Measurements from ENCODE around the gene CLASP2.
A peak's percentile ranks its signal among the peaks of the same experiment; 100 is the strongest.
"Not testable (repeated sequence)": the region's sequence is repeated elsewhere in the genome, so short reads cannot be mapped to it uniquely, and the experiment has no call there.

The CLASP2 gene

DNA sequence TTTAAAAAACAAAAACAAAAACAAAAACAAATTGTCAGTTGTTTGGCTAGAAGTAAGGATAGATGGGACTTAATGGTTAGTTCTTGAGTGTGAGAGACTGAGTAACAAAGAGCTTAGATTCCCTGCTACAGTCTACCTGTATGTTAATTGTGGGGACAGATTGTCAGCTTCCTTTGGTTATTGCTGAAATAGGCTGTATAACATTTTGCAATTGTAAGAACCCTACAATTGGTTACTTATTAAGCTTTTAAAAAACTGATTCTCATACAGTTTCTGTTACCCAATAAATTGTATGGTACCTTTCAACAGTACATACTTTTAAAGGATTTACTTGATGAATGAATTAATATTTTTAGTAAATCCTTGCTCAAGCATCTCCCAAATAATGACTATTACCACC is 35.3 kb downstream of the CLASP2 start:
- no peak for DNase-seq

DNA sequence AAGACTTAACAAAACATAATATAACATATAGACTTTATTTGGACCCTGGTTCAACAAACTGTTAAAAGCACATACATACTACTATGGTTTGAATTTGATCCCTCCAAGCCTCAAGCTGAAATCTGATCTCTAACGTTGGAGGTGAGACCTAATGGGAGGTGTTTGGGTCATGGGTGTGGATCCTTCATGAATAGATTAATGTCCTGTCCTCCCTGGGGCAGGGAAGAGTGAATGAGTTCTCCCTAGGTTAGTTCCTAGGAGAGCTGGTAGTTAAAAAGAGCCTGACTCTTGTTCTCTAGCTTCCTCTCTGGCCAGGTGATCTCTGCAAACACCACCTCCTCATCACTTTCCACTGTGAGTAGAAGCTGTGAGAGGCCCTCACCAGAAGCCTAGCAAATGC is 36.4 kb downstream of the CLASP2 start:
- peak; percentile 71 for DNase-seq

DNA sequence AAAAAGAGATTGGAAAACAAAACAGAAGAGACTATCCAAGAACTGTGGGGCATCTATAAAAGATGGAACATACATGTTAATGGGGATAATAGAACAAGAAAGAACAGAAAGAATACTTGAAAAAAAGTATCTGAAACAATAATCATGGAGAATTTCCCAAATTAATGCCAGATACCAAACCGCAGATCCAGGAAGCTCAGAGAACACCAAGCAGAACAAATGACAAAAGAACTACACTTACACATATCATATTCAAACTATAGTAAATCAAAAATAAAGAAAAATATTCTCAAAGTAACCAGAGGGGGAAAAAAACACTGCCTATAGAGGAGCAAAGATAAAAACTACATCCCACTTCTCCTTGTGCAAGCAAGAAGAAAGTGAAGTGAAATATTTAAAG is 40.0 kb downstream of the CLASP2 start:
- DNase-seq: no peak

GRCh38 chr3:33673436-33673835 is 44.6 kb downstream of the CLASP2 start:
- not testable (repeated sequence) for DNase-seq

DNA sequence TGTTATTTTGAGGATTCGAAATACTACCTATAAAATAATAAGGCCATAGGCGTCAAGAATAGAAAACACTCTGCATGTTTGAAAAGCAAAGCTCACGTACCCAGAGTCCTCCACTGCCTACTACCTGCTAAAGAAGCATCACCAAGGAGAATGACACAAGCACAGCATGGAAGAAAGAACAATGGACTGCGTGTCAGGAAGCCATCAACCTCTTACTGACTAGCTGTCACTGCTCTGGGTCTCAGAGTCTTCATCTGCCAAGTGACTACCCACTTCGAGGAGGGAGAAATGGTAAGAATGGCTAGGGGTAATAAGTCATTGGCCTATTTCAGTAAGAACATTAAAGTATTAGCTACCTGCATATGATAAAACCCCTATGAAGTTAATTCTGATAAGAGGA is 49.4 kb downstream of the CLASP2 start:
- no peak for DNase-seq

- no peak for DNase-seq
Observed at GRCh38 chr3:33665294-33665693, 52.8 kb downstream of the CLASP2 start.

GRCh38 chr3:33664195-33664594 is 53.9 kb downstream of the CLASP2 start:
- no peak for DNase-seq

- DNase-seq: no peak
Observed at GRCh38 chr3:33663042-33663441, 55.0 kb downstream of the CLASP2 start.

- DNase-seq: peak; percentile 15
Observed at GRCh38 chr3:33659856-33660434, 58.1 kb downstream of the CLASP2 start.

DNA sequence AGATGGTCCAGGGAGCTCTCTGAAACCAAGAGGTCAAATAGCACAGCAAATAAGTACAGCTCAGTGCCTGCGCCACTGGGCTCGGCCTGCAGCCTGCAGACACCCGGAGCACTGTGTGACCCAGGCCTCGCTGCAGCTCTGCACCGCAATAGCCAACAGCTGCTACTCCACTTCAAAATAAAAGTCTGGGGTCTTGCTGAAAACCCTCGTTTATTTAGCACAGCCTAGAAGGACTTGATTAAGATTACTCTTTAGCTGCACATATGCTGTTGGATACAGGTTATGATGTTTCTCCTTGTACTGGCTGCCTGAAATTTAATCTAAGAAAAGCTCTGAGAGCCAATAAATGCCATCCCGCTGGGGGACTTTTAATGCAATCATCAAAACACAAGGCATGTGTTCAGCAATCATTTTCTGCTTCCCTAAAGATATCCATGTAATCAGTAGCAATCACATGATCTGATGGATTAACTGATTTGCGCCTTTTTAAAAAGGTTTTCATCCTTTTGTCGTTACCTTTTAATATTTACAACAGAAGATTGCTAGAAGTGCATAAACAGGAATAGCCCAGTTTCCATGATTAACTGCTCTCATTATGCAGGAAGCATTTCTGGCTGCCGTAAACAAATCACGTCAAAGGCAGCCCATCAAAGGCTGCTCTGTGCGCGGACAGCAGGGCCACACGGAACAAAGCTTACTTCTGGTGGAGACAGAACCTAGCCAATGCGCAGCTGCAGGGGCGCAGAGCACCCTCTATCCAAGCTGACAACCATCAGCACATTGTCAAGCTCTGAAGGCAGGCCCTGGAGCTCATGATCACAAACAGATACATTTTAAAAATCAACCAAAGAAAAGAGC is 58.8 kb downstream of the CLASP2 start:
- DNase-seq: peak; percentile 90

GRCh38 chr3:33658621-33658990 is 59.4 kb downstream of the CLASP2 start:
- peak; percentile 48 for DNase-seq

GRCh38 chr3:33658039-33658438 is 60.0 kb downstream of the CLASP2 start:
- no peak for DNase-seq

DNA sequence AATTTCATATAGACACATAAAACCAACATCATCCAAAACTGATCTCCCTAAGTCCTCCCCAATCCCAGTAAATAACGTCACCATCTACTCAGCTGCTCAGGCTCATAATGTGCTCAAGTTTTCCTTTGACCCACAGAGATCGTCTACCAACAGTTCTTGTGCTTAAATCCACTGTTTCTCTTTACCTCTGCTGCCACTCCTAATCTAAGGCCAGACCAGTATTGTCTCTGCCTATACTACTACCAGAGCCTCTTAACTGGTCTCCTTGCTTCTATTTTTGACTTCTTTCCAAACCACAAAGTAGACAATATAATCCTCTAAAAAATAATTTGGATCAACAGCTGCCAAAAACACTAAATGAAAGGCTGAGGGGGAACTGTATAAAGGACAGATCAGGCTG is 65.3 kb downstream of the CLASP2 start:
- no peak for DNase-seq

- DNase-seq: not testable (repeated sequence)
Observed at GRCh38 chr3:33651101-33651500, 67.0 kb downstream of the CLASP2 start.

DNA sequence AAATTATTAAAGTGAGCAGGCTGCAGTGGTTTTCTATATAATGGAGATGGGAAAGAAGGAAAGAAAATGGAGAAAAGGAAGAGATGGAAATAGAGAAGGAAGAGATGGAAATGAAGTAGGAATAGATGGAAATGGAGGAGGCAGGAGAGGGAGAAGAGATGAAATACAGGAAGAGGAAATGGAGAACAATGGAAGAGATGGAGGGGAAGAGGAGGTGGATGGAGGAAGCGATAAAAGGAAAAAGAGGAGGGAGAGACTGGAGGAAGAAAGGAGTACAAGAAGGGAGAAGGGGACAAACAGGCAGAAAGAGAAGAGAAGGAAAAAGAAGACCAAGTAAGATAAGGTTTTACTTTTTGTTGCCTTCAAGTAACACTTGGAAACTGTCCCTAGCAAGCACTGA is 67.6 kb downstream of the CLASP2 start:
- no peak for DNase-seq

DNA sequence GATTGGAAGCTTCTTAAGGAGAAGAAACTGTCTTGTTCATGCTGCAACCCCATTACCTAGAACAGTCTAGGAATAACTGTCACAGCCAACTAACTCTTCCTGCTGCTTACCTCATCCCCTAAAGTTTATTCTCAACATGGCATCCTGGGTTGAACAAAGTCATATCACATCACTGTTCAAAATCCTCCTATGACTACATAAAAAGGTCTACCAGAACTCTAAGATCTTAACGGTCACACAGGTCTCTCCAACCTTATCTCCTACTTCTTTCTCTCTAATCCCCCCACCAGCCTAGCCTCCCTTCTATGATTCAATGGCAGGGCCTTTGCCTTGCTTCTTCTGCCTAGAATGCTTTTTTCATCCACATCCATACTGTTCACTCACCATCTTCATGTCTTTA is 69.3 kb downstream of the CLASP2 start:
- no peak for DNase-seq

GRCh38 chr3:33646406-33646805 is 71.6 kb downstream of the CLASP2 start:
- no peak for DNase-seq

GRCh38 chr3:33645060-33645647 is 72.9 kb downstream of the CLASP2 start:
- DNase-seq: peak; percentile 74

DNA sequence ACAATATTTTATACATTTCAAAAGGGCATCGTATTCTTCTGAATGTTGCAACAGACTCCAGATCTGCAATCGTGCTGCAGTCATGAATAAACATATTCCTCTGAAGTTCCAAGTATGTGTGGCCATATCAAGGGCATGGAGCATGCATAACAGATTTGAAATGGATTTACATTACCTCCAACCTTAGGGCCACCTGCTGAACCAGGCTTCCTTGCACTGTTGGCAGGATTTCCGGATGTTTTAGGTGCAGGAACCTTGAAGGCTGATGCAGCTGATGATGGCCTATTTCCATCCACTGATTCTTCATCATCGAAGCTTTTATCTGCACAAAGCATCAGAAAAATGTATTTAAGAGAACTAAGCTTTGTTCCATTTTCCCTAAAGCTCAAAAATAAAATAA is 73.5 kb downstream of the CLASP2 start:
- DNase-seq: peak; percentile 49

- no peak for DNase-seq
Observed at GRCh38 chr3:33642806-33643205, 75.2 kb downstream of the CLASP2 start.

DNA sequence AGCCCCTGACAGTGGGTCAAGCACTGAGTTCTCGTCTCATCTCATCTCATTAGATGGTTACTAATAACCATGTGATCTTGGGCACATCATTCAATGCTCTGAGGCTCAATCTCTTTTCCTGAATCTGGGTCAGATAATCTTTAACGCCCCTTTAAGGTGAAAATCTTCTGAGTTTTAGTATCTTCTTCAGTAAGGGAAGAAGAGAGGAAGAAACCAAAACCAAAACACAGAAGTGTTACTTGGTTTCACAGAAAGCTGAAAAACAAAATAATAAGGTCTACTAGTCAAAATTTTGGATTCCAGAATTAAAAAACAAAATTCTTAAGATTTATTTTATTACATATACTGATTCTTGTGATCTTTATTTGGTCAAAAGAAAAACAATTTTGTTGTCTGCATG is 78.2 kb downstream of the CLASP2 start:
- DNase-seq: no peak

DNA sequence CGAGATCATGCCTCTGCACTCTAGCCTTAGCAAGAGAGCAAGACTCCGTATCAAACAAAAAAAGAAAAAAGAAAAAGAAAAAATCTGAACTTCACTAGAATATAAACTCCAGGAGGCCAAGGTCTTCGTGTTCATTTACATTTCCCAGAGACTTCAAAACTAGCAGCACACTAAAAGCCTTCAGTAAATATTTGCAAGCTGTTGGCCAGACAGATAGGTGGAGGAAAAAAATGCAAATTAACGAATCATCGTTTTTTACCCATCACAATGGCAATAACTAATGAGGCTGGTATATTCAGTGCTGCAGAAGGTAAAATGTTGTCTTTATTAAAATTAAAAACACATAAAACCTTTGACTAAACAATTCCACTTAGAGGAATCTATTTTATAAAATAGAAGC is 80.6 kb downstream of the CLASP2 start:
- no peak for DNase-seq

DNA sequence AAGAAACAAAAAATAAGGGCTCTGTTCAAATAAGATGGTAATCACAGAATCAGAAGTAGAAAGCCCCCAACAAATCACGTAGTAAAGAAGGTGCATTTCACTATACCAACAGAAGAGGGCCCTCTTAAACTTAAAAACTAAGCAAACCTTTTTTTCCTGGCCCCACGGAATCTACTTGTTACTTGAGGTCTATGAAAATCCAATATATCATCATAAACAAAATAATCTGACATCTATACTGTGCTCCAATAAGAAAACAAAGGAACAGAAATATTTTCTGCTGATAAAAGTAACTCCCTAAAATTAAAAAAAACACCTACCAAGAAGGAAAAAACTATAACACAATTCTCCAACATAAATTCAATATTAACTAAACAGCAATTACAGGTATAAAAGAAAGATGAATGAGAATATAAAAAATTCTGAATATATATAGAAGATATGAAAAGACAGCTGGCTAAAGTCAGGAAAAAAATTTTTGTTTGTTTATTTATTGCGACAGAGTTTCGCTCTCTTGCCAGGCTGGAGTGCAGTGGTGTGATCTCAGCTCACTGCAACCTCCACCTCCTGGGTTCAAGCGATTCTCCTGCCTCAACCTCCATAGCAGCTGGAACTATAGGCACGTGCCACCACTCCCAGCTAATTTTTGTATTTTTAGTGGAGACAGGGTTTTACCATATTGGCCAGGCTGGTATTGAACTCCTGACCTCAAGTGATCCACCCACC is 81.8 kb downstream of the CLASP2 start:
- peak; percentile 69 for DNase-seq

- DNase-seq: no peak
Observed at GRCh38 chr3:33634262-33634661, 83.8 kb downstream of the CLASP2 start.

Data from NCI-H69 (cell line).